ENCODE measurements around the gene TMEM131L. TPM values are rescaled to one million over a fixed set of nuclear protein-coding genes. Genes with fewer than 3 reads are reported as not detected.

The TMEM131L gene
- total RNA-seq, 1 experiment from 2014 or later: 19.7 TPM

GRCh38 chr4:153618833-153619232 lies 152.7 kb downstream of the TMEM131L start:
- no peak; the same call in 1 of the 2 replicates for ATAC-seq
- Histone ChIP-seq H3K9me3 (ENCODE audit: control insufficient read depth in 1 of 2, insufficient read depth in 1 of 2, low read depth in 1 of 2, low read length in 2 of 2) (no peaks in the 10 kb centered on the region), H3K4me2 (ENCODE audit: low read length) (no peak overlapping the region), H3K4me1 (ENCODE audit: control insufficient read depth in 1 of 2, insufficient read depth in 2 of 2, low read length in 2 of 2) (peaks cover 0 to 9% of the 10 kb centered on the region in 2 experiments; a peak in 2 of 4 replicates), H2AFZ (ENCODE audit: low read depth, low read length, poor library complexity, severe bottlenecking) (no peak overlapping the region), H3K27me3 (ENCODE audit: insufficient read depth, low read length) (no peaks in the 10 kb centered on the region), H3K9me2 (ENCODE audit: insufficient read depth) (no peaks in the 10 kb centered on the region), H3K36me3 (ENCODE audit: control insufficient read depth in 1 of 2, insufficient read depth in 2 of 2, low read length in 2 of 2) (0 out of 4 replicates have a peak, but pooled peaks cover 9 to 10% of the 10 kb centered on the region in 2 experiments), H3K27ac (ENCODE audit: low read depth, low read length) (no peak overlapping the region), H3K79me2 (ENCODE audit: insufficient read depth, low read length) (no peaks in the 10 kb centered on the region), H3K9ac (ENCODE audit: low read length) (no peak overlapping the region), H3K4me3 (replicated peaks in 1 of 2; ENCODE audit: low read depth in 1 of 2, low read length in 2 of 2) (no peak overlapping the region), H4K20me1 (ENCODE audit: insufficient read depth) (no peaks in the 10 kb centered on the region)
- POLR2A ChIA-PET: no interaction called here
- TF ChIP-seq REST (IDR thresholded peaks at IDR 0.05; ENCODE audit: low read depth) (no peak), EZH2 (IDR thresholded peaks at IDR 0.05) (no peak), SP1 (IDR thresholded peaks at IDR 0.05; ENCODE audit: low read depth) (no peak), ATF3 (IDR thresholded peaks at IDR 0.05) (no peak), FOSL1 (IDR thresholded peaks at IDR 0.05; ENCODE audit: low read depth) (no peak), TCF7L2 (IDR thresholded peaks at IDR 0.05; ENCODE audit: borderline replicate concordance, extremely low read depth, insufficient read depth, insufficient read length) (no peak), YY1 (IDR thresholded peaks at IDR 0.05; ENCODE audit: extremely low read depth, insufficient replicate concordance, low read depth, low read length) (no peak), ZNF274 (IDR thresholded peaks at IDR 0.05; ENCODE audit: low read depth, low read length) (no peak), ZFX (IDR thresholded peaks at IDR 0.05) (no peak), CBX3 (IDR thresholded peaks at IDR 0.05; ENCODE audit: low read depth) (no peak), POLR2AphosphoS5 (IDR thresholded peaks at IDR 0.05; ENCODE audit: low read depth, low read length) (no peak), SIN3A (IDR thresholded peaks at IDR 0.05; ENCODE audit: low read depth) (no peak), SRF (IDR thresholded peaks at IDR 0.05; ENCODE audit: low read depth) (no peak), CEBPB (IDR thresholded peaks at IDR 0.05; ENCODE audit: low read depth) (no peak), CTCF (IDR thresholded peaks at IDR 0.05 in 2 of 3, conservative IDR thresholded peaks at IDR 0.05 in 1 of 3; ENCODE audit: borderline replicate concordance in 1 of 3, insufficient read depth in 1 of 3, low read depth in 2 of 3, low read length in 2 of 3) (no peak), EGR1 (IDR thresholded peaks at IDR 0.05; ENCODE audit: low read depth) (no peak), POLR2A (IDR thresholded peaks at IDR 0.05; ENCODE audit: borderline replicate concordance, extremely low read depth, insufficient read depth, insufficient read length) (no peak)
- TF ChIP-seq, protein P1, sequence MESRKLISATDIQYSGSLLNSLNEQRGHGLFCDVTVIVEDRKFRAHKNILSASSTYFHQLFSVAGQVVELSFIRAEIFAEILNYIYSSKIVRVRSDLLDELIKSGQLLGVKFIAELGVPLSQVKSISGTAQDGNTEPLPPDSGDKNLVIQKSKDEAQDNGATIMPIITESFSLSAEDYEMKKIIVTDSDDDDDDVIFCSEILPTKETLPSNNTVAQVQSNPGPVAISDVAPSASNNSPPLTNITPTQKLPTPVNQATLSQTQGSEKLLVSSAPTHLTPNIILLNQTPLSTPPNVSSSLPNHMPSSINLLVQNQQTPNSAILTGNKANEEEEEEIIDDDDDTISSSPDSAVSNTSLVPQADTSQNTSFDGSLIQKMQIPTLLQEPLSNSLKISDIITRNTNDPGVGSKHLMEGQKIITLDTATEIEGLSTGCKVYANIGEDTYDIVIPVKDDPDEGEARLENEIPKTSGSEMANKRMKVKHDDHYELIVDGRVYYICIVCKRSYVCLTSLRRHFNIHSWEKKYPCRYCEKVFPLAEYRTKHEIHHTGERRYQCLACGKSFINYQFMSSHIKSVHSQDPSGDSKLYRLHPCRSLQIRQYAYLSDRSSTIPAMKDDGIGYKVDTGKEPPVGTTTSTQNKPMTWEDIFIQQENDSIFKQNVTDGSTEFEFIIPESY (IDR thresholded peaks at IDR 0.05; ENCODE audit: extremely low read depth, insufficient replicate concordance, low read length): no peak
- intact Hi-C loops (cut with micrococcal nuclease): no loop called here
- RAD21 ChIA-PET (ENCODE audit: low non-redundant PET in 1 of 2, low total read pairs in 2 of 2, uncharacterized antibody in 2 of 2, unreplicated experiment in 2 of 2): no interaction called here
- CTCF ChIA-PET: no interaction called here
- no TSS peak for BruUV-seq (replicated peaks)
- DNase-seq (ENCODE audit: low read depth, low spot score): no peak
